Endothelial cell of umbilical vein (primary cell): ENCODE results near the gene SPIB.

Experiments used
- CTCF ChIP-seq, 2 donors: IDR thresholded peaks; 1 replicate in 1 of 2; 2 replicates in 1 of 2; pipeline ENCODE4 v1.5.1; 2011; ENCODE audit warnings: low read length in 2 of 2, mild to moderate bottlenecking in 2 of 2, moderate library complexity in 2 of 2, control low read depth in 1 of 2, inconsistent platforms in 1 of 2, low read depth in 1 of 2; ENCODE audit not compliant: insufficient read depth in 1 of 2; ENCODE audit errors: extremely low read depth in 1 of 2
- EZH2 ChIP-seq: IDR thresholded peaks from 2 replicates; pipeline ENCODE4 v1.6.1; 2012; ENCODE audit warnings: borderline replicate concordance, low read depth, mild to moderate bottlenecking, moderate library complexity, low read length, inconsistent platforms; ENCODE audit not compliant: severe bottlenecking
- FOS ChIP-seq: IDR thresholded peaks from 2 replicates; pipeline ENCODE4 v1.6.1; 2011; ENCODE audit warnings: mild to moderate bottlenecking, low read length, moderate library complexity, borderline replicate concordance; ENCODE audit not compliant: insufficient read depth
- JUN ChIP-seq: IDR thresholded peaks from 2 replicates; pipeline ENCODE4 v1.6.1; 2011; ENCODE audit warnings: borderline replicate concordance, low read depth; ENCODE audit not compliant: insufficient read length, insufficient read depth
- MAX ChIP-seq: IDR thresholded peaks from 2 replicates; pipeline ENCODE4 v1.6.1; 2011; ENCODE audit not compliant: insufficient read depth, insufficient read length
- MYC ChIP-seq: IDR thresholded peaks from one replicate; pipeline ENCODE4 v1.6.1; 2011; ENCODE audit warnings: mild to moderate bottlenecking, low read depth, low read length
- POLR2A ChIP-seq: IDR thresholded peaks from 2 replicates; pipeline ENCODE4 v1.6.1; 2012; ENCODE audit warnings: low read depth, mild to moderate bottlenecking, control low read depth, low read length
- POLR2AphosphoS5 ChIP-seq: IDR thresholded peaks from 2 replicates; pipeline ENCODE4 v1.6.1; 2012; ENCODE audit warnings: low read depth, mild to moderate bottlenecking, control low read depth, low read length, moderate library complexity; ENCODE audit not compliant: insufficient read depth

- TF ChIP-seq CTCF (IDR thresholded peaks at IDR 0.05; ENCODE audit: extremely low read depth in 1 of 2, insufficient read depth in 1 of 2, low read depth in 1 of 2, low read length in 2 of 2) (no peak), FOS (no peak), POLR2AphosphoS5 (no peak), JUN (no peak), POLR2A (no peak), EZH2 (no peak), MYC (no peak), MAX (no peak)
Measured at GRCh38 chr19:50392759-50393158, 26.0 kb upstream of the SPIB start.
